Stomach (tissue), 4 donors: Measurements from ENCODE around the gene ARF4.

Experiments
- EP300 ChIP-seq: sonication (generic); formaldehyde crosslinking; IDR thresholded peaks from one replicate; pipeline ENCODE4 v1.6.1; 2017; ENCODE audit warnings: antibody characterized with exemption
- POLR2A ChIP-seq, 4 donors: fragments of 450-650 bp; IDR thresholded peaks; one replicate each; pipeline ENCODE4 v1.6.1; 2016; ENCODE audit warnings: antibody characterized with exemption in 4 of 4, control low read depth in 2 of 4, mild to moderate bottlenecking in 1 of 4, moderate library complexity in 1 of 4
- TF ChIP-seq, protein P1 (sequence below), 7 experiments: fragments of 450-650 bp in 4 of 7; fragments of 200-600 bp in 3 of 7; sonication (generic) in 3 of 7; IDR thresholded peaks; one replicate each; pipeline ENCODE4 v1.5.1; 2016 to 2019; ENCODE audit warnings: antibody characterized with exemption in 7 of 7, control low read depth in 2 of 7, mild to moderate bottlenecking in 1 of 7

DNA sequence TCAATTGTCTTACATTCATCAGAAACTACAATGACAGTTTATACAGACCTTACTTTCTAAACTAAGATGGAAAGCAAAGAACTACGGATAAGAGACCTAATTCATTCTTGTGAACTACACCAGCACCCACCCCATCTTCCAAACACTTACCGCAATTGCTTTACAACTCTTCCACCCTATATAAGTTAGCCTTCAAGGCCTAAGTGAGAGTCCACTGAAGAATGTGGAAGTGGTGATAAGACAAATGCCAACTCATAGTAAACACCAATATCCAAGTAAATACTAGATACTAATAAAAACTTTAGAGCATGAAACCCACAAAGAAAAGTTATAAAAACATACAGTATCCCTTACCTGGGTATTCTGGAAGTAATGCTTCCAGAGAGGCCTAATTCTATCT, 13.6 kb downstream of the ARF4 start:
- TF ChIP-seq POLR2A (IDR thresholded peaks at IDR 0.05) (no peak), EP300 (no peak)
- TF ChIP-seq, protein P1, sequence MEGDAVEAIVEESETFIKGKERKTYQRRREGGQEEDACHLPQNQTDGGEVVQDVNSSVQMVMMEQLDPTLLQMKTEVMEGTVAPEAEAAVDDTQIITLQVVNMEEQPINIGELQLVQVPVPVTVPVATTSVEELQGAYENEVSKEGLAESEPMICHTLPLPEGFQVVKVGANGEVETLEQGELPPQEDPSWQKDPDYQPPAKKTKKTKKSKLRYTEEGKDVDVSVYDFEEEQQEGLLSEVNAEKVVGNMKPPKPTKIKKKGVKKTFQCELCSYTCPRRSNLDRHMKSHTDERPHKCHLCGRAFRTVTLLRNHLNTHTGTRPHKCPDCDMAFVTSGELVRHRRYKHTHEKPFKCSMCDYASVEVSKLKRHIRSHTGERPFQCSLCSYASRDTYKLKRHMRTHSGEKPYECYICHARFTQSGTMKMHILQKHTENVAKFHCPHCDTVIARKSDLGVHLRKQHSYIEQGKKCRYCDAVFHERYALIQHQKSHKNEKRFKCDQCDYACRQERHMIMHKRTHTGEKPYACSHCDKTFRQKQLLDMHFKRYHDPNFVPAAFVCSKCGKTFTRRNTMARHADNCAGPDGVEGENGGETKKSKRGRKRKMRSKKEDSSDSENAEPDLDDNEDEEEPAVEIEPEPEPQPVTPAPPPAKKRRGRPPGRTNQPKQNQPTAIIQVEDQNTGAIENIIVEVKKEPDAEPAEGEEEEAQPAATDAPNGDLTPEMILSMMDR (IDR thresholded peaks at IDR 0.05): no peak
